Activated naive CD8-positive, alpha-beta T cell (primary cell): ENCODE results near the gene MRPL20.
A peak's percentile ranks its signal among the peaks of the same experiment; 100 is the strongest.

Source experiments
- H3K27ac Mint-ChIP-seq: one replicate; pipeline ENCODE4 v1.8.0; 2021; ENCODE audit warnings: mixed read lengths
- H3K27me3 Mint-ChIP-seq: one replicate; pipeline ENCODE4 v1.8.0; 2021; ENCODE audit warnings: mixed read lengths
- H3K36me3 Mint-ChIP-seq: one replicate; pipeline ENCODE4 v1.8.0; 2021; ENCODE audit warnings: mixed read lengths
- H3K4me1 Mint-ChIP-seq: one replicate; pipeline ENCODE4 v1.8.0; 2021; ENCODE audit warnings: low read depth, mixed read lengths
- H3K4me3 Mint-ChIP-seq: one replicate; pipeline ENCODE4 v1.8.0; 2021; ENCODE audit warnings: mild to moderate bottlenecking, mixed read lengths
- H3K9me3 Mint-ChIP-seq: one replicate; pipeline ENCODE4 v1.8.0; 2021; ENCODE audit warnings: low read depth, mixed read lengths

MRPL20 gene

GRCh38 chr1:1440262-1441001 lies 33.3 kb upstream of the MRPL20 start:
- H3K9me3 Mint-ChIP-seq, result no peaks in the 10 kb centered on the region
- H3K36me3 Mint-ChIP-seq, result no peaks in the 10 kb centered on the region
- peaks cover 6% of the 10 kb centered on the region for H3K4me1 Mint-ChIP-seq
- H3K27ac Mint-ChIP-seq, result no peak overlapping the region
- no peaks in the 10 kb centered on the region for H3K27me3 Mint-ChIP-seq
- H3K4me3 Mint-ChIP-seq, result no peak overlapping the region

- Mint-ChIP-seq H3K9me3 (no peaks in the 10 kb centered on the region), H3K27me3 (no peaks in the 10 kb centered on the region), H3K27ac (no peak overlapping the region), H3K36me3 (no peaks in the 10 kb centered on the region), H3K4me1 (peaks cover 11% of the 10 kb centered on the region), H3K4me3 (no peak overlapping the region)
Measured at GRCh38 chr1:1439546-1440261, 32.6 kb upstream of the MRPL20 start.

- H3K36me3 Mint-ChIP-seq, result no peaks in the 10 kb centered on the region
- no peak overlapping the region for H3K27ac Mint-ChIP-seq
- no peak overlapping the region for H3K4me3 Mint-ChIP-seq
- no peaks in the 10 kb centered on the region for H3K9me3 Mint-ChIP-seq
- peaks cover 11% of the 10 kb centered on the region for H3K4me1 Mint-ChIP-seq
- H3K27me3 Mint-ChIP-seq, result no peaks in the 10 kb centered on the region
Measured at GRCh38 chr1:1438531-1439381, 31.7 kb upstream of the MRPL20 start.

GRCh38 chr1:1437904-1438376 lies 30.8 kb upstream of the MRPL20 start:
- Mint-ChIP-seq H3K4me1 (peaks cover 11% of the 10 kb centered on the region), H3K27ac (no peak overlapping the region), H3K36me3 (no peaks in the 10 kb centered on the region), H3K4me3 (no peak overlapping the region), H3K27me3 (no peaks in the 10 kb centered on the region), H3K9me3 (no peaks in the 10 kb centered on the region)

- Mint-ChIP-seq H3K4me1 (peaks cover 11% of the 10 kb centered on the region), H3K27ac (no peak overlapping the region), H3K9me3 (no peaks in the 10 kb centered on the region), H3K27me3 (no peaks in the 10 kb centered on the region), H3K36me3 (no peaks in the 10 kb centered on the region), H3K4me3 (no peak overlapping the region)
Measured at GRCh38 chr1:1437033-1437903, 30.2 kb upstream of the MRPL20 start.

- Mint-ChIP-seq H3K4me3 (peak overlapping the region; percentile 67), H3K36me3 (no peaks in the 10 kb centered on the region), H3K27me3 (no peaks in the 10 kb centered on the region), H3K9me3 (no peaks in the 10 kb centered on the region), H3K27ac (no peak overlapping the region), H3K4me1 (peaks cover 11% of the 10 kb centered on the region)
Measured at GRCh38 chr1:1436630-1437032, 29.5 kb upstream of the MRPL20 start.

- H3K27ac Mint-ChIP-seq, result no peak overlapping the region
- peak overlapping the region; percentile 67 for H3K4me3 Mint-ChIP-seq
- H3K36me3 Mint-ChIP-seq, result no peaks in the 10 kb centered on the region
- H3K27me3 Mint-ChIP-seq, result no peaks in the 10 kb centered on the region
- H3K4me1 Mint-ChIP-seq, result peaks cover 11% of the 10 kb centered on the region
- no peaks in the 10 kb centered on the region for H3K9me3 Mint-ChIP-seq
Measured at GRCh38 chr1:1435911-1436629, 29.0 kb upstream of the MRPL20 start.

GRCh38 chr1:1435106-1435903 lies 28.2 kb upstream of the MRPL20 start, which contains the start of gene VWA1:
Gene VWA1, plus strand, starts transcription at chr1:1435690. Its CDS starts 59 bp downstream, at chr1:1435749.
- Mint-ChIP-seq H3K9me3 (no peaks in the 10 kb centered on the region), H3K36me3 (no peaks in the 10 kb centered on the region)

GRCh38 chr1:1434824-1435105 lies 27.7 kb upstream of the MRPL20 start:
- Mint-ChIP-seq H3K9me3 (no peaks in the 10 kb centered on the region), H3K36me3 (no peaks in the 10 kb centered on the region), H3K4me1 (peaks cover 8% of the 10 kb centered on the region), H3K27me3 (no peaks in the 10 kb centered on the region), H3K4me3 (peak overlapping the region; percentile 54), H3K27ac (no peak overlapping the region)

More at GRCh38 chr1:1435106-1435903, 28.2 kb upstream of the MRPL20 start, which contains the start of gene VWA1:
- Mint-ChIP-seq H3K4me3 (peak within 1 kb of the TSS; percentile 67), H3K27me3 (no peaks in the 10 kb centered on the region), H3K4me1 (peaks cover 8% of the 10 kb centered on the region), H3K27ac (no peak within 1 kb of the TSS)

- Mint-ChIP-seq H3K4me1 (peaks cover 8% of the 10 kb centered on the region), H3K36me3 (no peaks in the 10 kb centered on the region), H3K27me3 (no peaks in the 10 kb centered on the region), H3K27ac (no peak overlapping the region), H3K4me3 (no peak overlapping the region), H3K9me3 (no peaks in the 10 kb centered on the region)
Measured at GRCh38 chr1:1434131-1434823, 27.2 kb upstream of the MRPL20 start.

GRCh38 chr1:1433804-1434130 lies 26.7 kb upstream of the MRPL20 start:
- H3K27ac Mint-ChIP-seq, result no peak overlapping the region
- H3K4me3 Mint-ChIP-seq, result no peak overlapping the region
- H3K27me3 Mint-ChIP-seq, result no peaks in the 10 kb centered on the region
- peaks cover 8% of the 10 kb centered on the region for H3K4me1 Mint-ChIP-seq
- H3K36me3 Mint-ChIP-seq, result no peaks in the 10 kb centered on the region
- no peaks in the 10 kb centered on the region for H3K9me3 Mint-ChIP-seq

GRCh38 chr1:1432951-1433803 lies 26.1 kb upstream of the MRPL20 start:
- Mint-ChIP-seq H3K27me3 (peaks cover 3% of the 10 kb centered on the region), H3K27ac (no peak overlapping the region), H3K4me3 (no peak overlapping the region), H3K9me3 (no peaks in the 10 kb centered on the region), H3K36me3 (no peaks in the 10 kb centered on the region), H3K4me1 (peaks cover 11% of the 10 kb centered on the region)
